GM21529 (cell line): ENCODE results near the gene TBXA2R.
"Not testable (repeated sequence)": the region's sequence is repeated elsewhere in the genome, so short reads cannot be mapped to it uniquely, and the experiment has no call there.

ENCODE experiments used
- ATAC-seq: cut with Tn5 transposase; IDR thresholded peaks from one replicate; pipeline ENCODE4 v1.9.1; 2021; ENCODE audit not compliant: unreplicated experiment

Gene TBXA2R

GRCh38 chr19:3584036-3584802, 22.5 kb downstream of the TBXA2R start:
- ATAC-seq = not testable (repeated sequence)

- ATAC-seq = not testable (repeated sequence)
These were observed 24.9 kb downstream of the TBXA2R start for GRCh38 chr19:3581792-3582191.

DNA sequence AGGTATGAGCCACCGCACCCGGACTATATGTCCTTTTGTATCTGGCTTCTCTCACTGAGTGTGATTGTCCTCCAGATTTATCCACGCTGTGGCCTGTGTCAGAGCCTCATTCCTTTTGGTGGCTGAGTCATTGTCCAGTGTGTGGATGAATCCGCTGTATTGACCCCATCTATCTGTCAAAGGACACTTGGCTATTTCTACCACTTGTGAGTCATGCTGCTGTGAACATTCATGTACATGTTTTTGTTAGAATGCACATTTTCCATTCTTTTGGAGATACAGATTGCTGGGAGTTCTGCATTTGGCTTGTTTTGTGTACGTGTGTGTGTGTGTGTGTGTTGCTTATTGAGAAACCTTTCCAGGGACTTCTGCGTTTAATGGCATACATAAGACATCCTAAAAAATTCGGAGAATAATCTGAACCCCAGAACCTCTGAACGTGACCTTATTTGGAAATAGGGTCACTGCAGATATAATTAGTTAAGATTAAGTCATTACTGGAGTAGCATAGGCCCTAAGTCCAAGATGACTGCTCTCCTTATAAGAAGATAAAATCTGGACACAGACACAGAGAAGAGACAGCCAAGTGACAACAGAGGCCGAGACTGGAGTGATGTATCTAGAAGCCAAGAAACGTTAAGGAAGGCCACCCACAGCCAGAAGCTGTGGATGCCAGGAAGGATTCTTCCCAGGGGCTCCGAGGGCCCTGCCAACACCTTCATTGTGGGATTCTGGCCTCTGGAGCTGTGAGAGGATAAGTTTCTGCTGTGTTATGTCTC, 26.3 kb downstream of the TBXA2R start:
- no peak for ATAC-seq

DNA sequence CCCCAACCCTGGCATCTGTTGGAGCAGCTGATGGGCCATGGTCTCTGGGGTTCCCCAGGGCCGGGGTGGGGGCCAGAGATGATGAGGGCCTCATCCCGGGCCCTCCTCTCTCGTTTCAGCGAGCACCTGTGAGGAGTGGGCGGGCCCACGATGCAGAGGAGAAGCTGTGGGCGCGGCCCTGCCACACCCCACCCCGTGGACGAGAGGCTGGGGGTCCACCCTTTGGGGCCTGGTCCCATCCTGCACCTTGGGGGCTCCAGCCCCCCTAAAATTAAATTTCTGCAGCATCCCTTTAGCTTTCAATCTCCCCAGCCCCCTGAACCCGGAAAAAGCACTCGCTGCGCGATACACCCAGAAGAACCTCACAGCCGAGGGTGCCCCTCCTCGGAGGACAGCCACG, 28.3 kb downstream of the TBXA2R start:
- ATAC-seq = no peak

DNA sequence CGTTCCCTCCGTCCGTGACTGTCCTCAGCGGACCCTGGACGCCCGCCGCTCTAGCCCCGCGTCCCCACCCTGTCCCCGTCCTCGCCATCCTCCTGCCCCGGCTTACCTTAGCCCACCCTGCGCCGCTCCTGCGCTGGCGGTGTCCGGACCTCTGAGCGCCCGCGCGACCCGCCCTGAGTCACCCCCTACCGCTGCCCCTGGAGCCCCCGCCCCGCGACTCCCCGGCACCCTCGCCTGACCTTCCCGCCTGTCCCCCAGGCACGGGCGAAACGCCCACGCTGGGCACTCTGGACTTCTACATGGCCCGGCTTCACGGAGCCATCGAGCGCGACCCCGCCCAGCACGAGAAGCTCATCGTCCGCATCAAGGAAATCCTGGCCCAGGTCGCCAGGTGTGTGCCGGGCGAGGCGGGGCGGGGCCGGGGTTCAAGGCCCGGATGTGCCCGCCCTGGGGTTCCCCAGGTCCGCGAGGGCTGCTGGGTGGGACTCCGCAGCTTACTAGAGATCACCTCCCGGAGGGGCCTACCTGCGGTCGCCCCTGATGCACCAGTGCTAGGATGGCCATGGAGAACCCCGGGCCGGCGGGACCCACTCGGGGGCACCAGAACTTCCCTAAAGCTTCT, 28.8 kb downstream of the TBXA2R start:
- no peak for ATAC-seq

DNA sequence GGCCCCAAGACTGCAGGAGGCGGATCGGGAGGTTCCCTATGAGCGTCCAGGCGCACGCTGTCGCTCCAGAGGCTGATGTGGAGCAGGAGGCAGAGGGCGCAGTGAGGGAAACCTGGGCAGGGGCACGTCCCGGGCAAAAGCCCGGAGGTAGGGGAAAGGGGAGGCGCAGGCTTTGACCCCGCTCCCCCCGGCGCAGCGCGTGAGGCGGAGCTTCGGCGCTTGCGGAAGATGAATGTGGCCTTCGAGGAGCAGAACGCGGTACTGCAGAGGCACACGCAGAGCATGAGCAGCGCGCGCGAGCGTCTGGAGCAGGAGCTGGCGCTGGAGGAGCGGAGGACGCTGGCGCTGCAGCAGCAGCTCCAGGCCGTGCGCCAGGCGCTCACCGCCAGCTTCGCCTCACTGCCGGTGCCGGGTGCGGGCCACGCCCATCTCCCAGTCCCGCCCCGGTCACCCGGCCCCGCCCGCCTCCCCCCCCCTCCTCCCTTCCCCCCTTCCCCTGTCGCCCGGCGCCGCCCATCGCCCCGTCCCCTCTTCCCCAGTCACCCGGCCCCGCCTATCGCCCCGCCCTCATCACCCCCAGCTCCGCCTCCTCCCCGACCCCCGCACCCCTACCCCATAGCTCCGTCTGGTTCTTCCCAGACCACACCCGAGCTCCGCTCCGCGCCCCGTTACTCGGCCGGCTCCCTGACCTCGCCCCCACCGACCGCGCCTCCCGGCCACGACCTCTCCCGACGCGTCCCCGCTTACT, 29.8 kb downstream of the TBXA2R start:
- ATAC-seq = no peak

DNA sequence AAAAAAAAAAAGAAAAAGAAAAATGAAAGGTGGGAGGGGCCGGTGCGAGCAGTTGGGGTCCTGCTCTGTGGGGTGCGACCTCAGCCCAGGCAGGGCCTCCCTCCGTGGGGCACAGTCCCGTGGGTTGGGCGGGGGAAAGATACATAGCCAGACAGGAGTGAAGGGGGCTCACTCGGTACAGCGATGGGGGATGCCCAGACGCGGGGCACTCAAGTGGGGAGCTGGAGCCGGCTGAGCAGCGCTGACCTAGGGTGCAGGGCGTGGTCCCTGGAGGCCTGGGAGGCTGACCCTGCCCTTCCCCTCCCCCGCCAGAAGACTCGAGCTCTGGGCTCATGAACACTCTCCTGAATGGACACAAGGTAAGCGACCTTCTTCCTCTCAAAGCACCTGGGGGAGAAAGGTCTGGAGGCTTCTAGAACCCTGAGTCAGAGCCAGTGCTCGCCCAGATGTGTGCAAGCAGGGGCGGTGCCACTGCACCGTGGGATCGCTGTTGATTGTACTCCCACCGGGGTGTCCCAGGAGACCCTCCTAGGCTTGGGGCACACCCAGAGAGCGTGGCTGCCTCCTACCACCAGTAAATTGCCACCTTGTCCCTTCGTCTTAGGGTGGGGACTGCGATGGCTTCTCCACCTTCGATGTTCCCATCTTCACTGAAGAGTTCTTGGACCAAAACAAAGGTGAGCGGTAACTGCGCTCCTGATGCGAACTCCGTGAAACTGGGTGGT, 30.6 kb downstream of the TBXA2R start:
- no peak for ATAC-seq

GRCh38 chr19:3575260-3575741, 31.4 kb downstream of the TBXA2R start:
- no peak for ATAC-seq

- ATAC-seq = no peak
These were observed 32.6 kb downstream of the TBXA2R start for GRCh38 chr19:3573858-3574637.

DNA sequence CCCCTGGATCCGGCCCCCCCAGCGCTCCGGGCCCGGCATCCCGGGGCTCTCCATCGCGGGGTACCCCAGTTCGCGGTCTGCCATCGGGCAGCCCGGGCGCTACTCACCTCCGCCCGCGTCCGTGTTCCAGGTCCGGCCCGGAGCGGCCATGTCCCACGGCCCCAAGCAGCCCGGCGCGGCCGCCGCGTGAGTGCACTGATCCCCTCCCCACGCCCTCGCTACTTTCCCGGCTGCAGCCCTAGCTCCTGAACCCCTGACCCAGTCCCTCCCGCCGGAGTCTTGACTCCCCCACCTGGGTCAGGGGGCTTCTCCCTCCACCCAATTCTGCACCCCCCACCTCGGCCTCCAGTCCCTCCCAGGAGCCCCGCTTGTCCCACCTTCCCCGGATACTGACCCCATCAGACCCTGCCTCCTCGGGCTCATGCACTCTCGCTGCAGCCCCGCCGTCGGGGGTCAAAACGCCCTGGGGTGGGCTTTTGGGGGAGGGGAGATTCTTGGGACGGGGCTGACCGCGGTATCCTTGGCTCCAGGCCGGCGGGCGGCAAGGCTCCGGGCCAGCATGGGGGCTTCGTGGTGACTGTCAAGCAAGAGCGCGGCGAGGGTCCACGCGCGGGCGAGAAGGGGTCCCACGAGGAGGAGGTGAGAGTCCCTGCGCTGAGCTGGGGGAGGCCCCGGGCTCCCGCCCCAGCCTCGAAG, 33.4 kb downstream of the TBXA2R start:
- peak; percentile 12 for ATAC-seq

GRCh38 chr19:3572855-3573161, 33.9 kb downstream of the TBXA2R start, which contains the start of gene HMG20B:
Gene HMG20B (plus strand): TSS chr19:3572944. CDS start chr19:3573310, 366 bp downstream.
- no peak for ATAC-seq

DNA sequence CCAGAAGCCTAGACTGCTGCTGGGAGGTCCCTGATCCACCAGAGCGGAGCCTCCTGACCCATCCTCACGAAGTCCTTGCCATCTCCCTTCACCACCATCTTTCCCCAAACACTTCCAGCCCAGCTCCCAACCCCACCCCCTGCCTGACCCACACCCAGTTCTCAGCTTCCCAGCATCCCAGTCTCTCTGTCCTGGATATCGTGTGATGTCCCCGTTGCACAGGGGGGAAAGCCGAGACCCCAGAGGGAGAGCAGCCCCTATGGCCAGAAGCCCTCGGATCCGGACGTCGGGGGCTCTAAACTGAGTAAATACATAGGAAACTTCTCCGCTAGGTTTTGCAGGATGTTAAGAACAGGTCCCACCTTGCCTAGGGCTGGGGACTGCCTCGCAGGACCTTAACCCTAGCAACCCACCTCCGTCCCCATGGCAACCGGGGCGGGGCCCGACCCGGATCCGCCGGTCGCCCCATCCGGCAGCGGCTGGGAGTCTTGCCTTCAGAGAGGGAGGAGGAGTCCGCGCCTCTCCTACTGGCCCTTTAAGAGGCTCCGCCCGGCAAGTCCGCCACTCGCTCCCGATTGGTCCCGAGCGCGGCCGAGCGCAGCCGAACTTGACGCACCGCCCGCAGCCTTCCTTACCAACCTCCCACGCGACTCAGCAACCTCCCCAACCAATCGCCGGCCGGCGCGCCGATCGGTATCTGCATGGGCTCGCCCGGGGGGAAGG, 34.4 kb downstream of the TBXA2R start:
- peak; percentile 91 for ATAC-seq

- ATAC-seq = no peak
These were observed 36.1 kb downstream of the TBXA2R start for GRCh38 chr19:3570606-3571011.

GRCh38 chr19:3570042-3570441, 36.6 kb downstream of the TBXA2R start:
- ATAC-seq = not testable (repeated sequence)

- no peak for ATAC-seq
These were observed 41.5 kb downstream of the TBXA2R start for GRCh38 chr19:3565139-3565538.

- ATAC-seq = no peak
These were observed 42.8 kb downstream of the TBXA2R start for GRCh38 chr19:3563709-3564524.

DNA sequence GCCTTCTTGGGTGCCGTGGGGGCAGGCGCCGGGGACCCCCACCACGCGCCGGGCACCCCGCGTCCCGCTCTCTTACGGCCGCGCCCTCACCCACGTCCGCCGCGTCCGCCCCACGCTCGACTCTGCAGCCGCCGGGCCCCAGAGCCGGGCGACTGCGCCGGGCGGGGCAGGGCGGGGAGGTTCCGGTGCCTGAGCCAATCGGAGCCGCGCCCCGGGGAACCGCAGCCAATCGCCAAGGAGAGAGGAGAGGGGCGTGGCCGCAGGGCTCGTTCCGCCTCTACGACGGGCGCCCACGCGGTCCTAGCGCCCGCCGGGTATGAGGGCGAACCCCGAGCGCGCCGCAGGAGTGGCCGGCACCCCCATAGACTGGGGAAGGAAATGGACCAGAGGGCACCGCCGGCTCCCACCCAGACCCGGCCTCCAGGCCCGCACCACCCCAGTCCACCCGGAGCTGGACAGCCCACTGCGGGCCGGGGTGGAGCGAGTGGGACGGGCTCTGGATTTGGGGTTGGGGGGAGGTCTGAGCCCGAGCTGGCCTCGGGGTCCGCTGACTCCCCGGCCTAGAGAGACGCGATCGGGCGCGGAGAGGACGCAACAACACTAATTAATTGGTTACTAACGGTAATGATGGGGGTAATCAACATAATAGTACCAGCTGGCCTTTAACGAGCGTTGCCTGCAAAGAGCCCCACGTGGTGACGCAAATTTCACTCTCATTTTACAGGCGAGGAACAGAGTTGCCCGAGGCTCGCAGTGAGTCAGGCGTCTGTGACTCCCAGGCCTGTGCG, 49.0 kb downstream of the TBXA2R start, which contains the start of gene MFSD12:
Gene MFSD12, minus strand, starts transcription at position 126 of the 788 bp plus-strand sequence. CDS start 183 bp downstream, outside the sequence.
- ATAC-seq = peak; percentile 71
